HepG2 (cell line): ENCODE measurements around the gene NUP155.

Source experiments
- CTCF ChIP-seq: sonication (generic); formaldehyde crosslinking; IDR thresholded peaks from 2 replicates; pipeline ENCODE4 v1.5.0; 2020; ENCODE audit warnings: mild to moderate bottlenecking, missing genetic modification reagents, moderate library complexity
- DDIT3 ChIP-seq: sonication (generic); formaldehyde crosslinking; IDR thresholded peaks from 2 replicates; pipeline ENCODE4 v1.4.0; 2020; ENCODE audit warnings: mild to moderate bottlenecking, missing genetic modification reagents
- ETV6 ChIP-seq: sonication (generic); formaldehyde crosslinking; conservative IDR thresholded peaks from 2 replicates; pipeline ENCODE4 v1.4.0; 2020; ENCODE audit warnings: missing genetic modification reagents
- IRF9 ChIP-seq: sonication (generic); formaldehyde crosslinking; IDR thresholded peaks from 2 replicates; pipeline ENCODE4 v1.8.0; 2022; ENCODE audit warnings: missing genetic modification reagents, mild to moderate bottlenecking, borderline replicate concordance
- NCOA2 ChIP-seq: sonication (generic); formaldehyde crosslinking; IDR thresholded peaks from 2 replicates; pipeline ENCODE4 v1.8.0; 2022; ENCODE audit warnings: inconsistent platforms
- POLR2AphosphoS2 ChIP-seq: IDR thresholded peaks from 2 replicates; pipeline ENCODE4 v1.6.1; 2011; ENCODE audit warnings: low read depth, low read length, improper control_type of control experiment
- SIX4 ChIP-seq: sonication (generic); formaldehyde crosslinking; IDR thresholded peaks from 2 replicates; pipeline ENCODE4 v1.4.0; 2020; ENCODE audit warnings: missing genetic modification reagents
- STAT6 ChIP-seq: sonication (generic); formaldehyde crosslinking; IDR thresholded peaks from 2 replicates; pipeline ENCODE4 v1.4.0; 2020; ENCODE audit warnings: missing genetic modification reagents, mild to moderate bottlenecking, borderline replicate concordance
- ZBTB8A ChIP-seq: sonication (generic); formaldehyde crosslinking; IDR thresholded peaks from 2 replicates; pipeline ENCODE4 v1.4.0; 2020; ENCODE audit warnings: mild to moderate bottlenecking, low read depth, missing genetic modification reagents, borderline replicate concordance
- ZNF121 ChIP-seq: sonication (generic); formaldehyde crosslinking; IDR thresholded peaks from 2 replicates; pipeline ENCODE4 v1.5.0; 2020; ENCODE audit warnings: mild to moderate bottlenecking, missing genetic modification reagents
- ZNF407 ChIP-seq: sonication (generic); formaldehyde crosslinking; IDR thresholded peaks from one replicate; pipeline ENCODE4 v1.5.1; 2020; ENCODE audit warnings: mild to moderate bottlenecking, missing genetic modification reagents; ENCODE audit errors: not compliant biosample characterization

GRCh38 chr5:37316027-37316426 is 54.9 kb downstream of the NUP155 start:
- no peak for TF ChIP-seq STAT6
- TF ChIP-seq ZNF121 (CRISPR knock-in tag), result no peak
- no peak for TF ChIP-seq POLR2AphosphoS2
- no peak for TF ChIP-seq ZNF407 (CRISPR knock-in tag)
- TF ChIP-seq CTCF (CRISPR knock-in tag), result no peak
- TF ChIP-seq NCOA2 (CRISPR knock-in tag), result no peak
- no peak for TF ChIP-seq SIX4 (CRISPR knock-in tag)
- TF ChIP-seq DDIT3 (CRISPR knock-in tag), result no peak
- no peak for TF ChIP-seq ETV6
- TF ChIP-seq IRF9, result no peak
- TF ChIP-seq ZBTB8A (CRISPR knock-in tag), result no peak
